ENCODE measurements around the gene BCL2. TPM values are rescaled to one million over a fixed set of nuclear protein-coding genes. Genes with fewer than 3 reads are reported as not detected.

Gene BCL2
- total and polyA plus RNA-seq, 9 of the 15 experiments (the other 6 are each of a cell fraction or from before 2014, with no cell fraction given) = 0.10 to 1.1 (median 0.65) TPM

DNA sequence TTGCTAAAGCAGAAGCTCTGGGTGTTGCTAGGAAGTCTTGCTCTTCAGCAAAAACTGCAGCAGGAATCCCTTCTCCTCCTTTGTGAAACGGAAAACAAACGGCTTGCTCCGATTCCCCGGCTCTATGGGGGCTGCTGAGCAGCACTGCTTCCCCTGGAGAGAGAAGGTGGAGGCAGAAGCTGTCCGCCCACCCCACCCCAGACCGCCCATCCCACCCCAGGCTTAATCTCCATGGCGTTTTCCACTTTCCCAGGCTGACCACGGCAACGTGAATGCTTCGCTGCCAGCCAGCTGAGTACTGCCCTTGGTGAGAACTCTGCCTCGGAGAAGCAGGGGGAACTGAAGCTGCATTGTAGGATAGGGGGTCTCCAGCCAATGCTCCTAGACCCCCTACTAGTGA lies 139.2 kb downstream of the BCL2 start:
- Histone ChIP-seq H3K4me3 (no peak overlapping the region), H3K36me3 (ENCODE audit: control insufficient read depth, insufficient read depth, low read length) (no peaks in the 10 kb centered on the region), H3K27ac (ENCODE audit: extremely low read depth, low read depth, low read length) (no peak overlapping the region), H3K4me2 (ENCODE audit: insufficient read depth, low read length) (no peak overlapping the region), H3K79me2 (ENCODE audit: control insufficient read depth, insufficient read depth, low read length) (no peaks in the 10 kb centered on the region), H3K9ac (ENCODE audit: insufficient read depth in 1 of 2, low read depth in 2 of 2, low read length in 2 of 2) (no peak overlapping the region), H3K4me1 (replicated peaks in 1 of 2; ENCODE audit: control insufficient read depth in 2 of 2, insufficient read depth in 2 of 2, low read length in 2 of 2) (no peaks in the 10 kb centered on the region; a peak in 1 of 5 replicates), H3K9me3 (replicated peaks; ENCODE audit: control insufficient read depth, insufficient read depth, low read depth, low read length) (no peaks in the 10 kb centered on the region), H3K9me1 (ENCODE audit: control insufficient read depth, insufficient read depth, low read length) (no peaks in the 10 kb centered on the region), H4K20me1 (replicated peaks; ENCODE audit: control insufficient read depth, insufficient read depth, low read length) (no peaks in the 10 kb centered on the region), H3K27me3 (ENCODE audit: control insufficient read depth in 2 of 2, insufficient read depth in 2 of 2, low read length in 2 of 2) (peaks cover 0 to 17% of the 10 kb centered on the region in 2 experiments; a peak in 2 of 5 replicates), H2AFZ (ENCODE audit: low read depth, low read length) (no peak overlapping the region)
- in situ Hi-C loops (cut with MboI) = loop anchor here (10.0 kb wide), 1 partner anchor 166 kb away; no protein-coding TSS in a partner anchor
- no TSS peak for BruUV-seq (replicated peaks)
- POLR2A ChIA-PET = no interaction called here
- intact Hi-C loops (cut with micrococcal nuclease) = no loop called here
- 5% methylated on average over 7 of the region's 11 CpGs for WGBS (ENCODE audit: insufficient coverage, low coverage, missing lambda C conversion rate)
- ATAC-seq = no peak
- no peak for DNase-seq (ENCODE audit: extremely low read depth in 1 of 4, low spot score in 3 of 4)
- CTCF ChIA-PET (ENCODE audit: low intra/inter-chr PET ratio) = no interaction called here
- no peak for FAIRE-seq
- TF ChIP-seq ETV1 (tag; conservative IDR thresholded peaks at IDR 0.05; ENCODE audit: low read depth) = no peak
- TF ChIP-seq NFE2 (IDR thresholded peaks at IDR 0.05; ENCODE audit: low read depth) = no peak
- TF ChIP-seq ZBTB40 (IDR thresholded peaks at IDR 0.05) = no peak
- no peak for TF ChIP-seq ZBTB40 (CRISPR knock-in tag; IDR thresholded peaks at IDR 0.05)
- TF ChIP-seq ZNF165 (CRISPR knock-in tag; IDR thresholded peaks at IDR 0.05; ENCODE audit: borderline replicate concordance) = no peak
- TF ChIP-seq ZFPM2 (CRISPR knock-in tag; IDR thresholded peaks at IDR 0.05) = no peak
- no peak for TF ChIP-seq BRF2 (IDR thresholded peaks at IDR 0.05; ENCODE audit: borderline replicate concordance, insufficient read depth, insufficient read length)
- TF ChIP-seq PYGO2 (tag; IDR thresholded peaks at IDR 0.05) = no peak
- TF ChIP-seq ZNF263 (CRISPR knock-in tag; IDR thresholded peaks at IDR 0.05; ENCODE audit: borderline replicate concordance) = no peak
- TF ChIP-seq FOXP1 (CRISPR knock-in tag; IDR thresholded peaks at IDR 0.05) = no peak
- no peak for TF ChIP-seq SIX5 (IDR thresholded peaks at IDR 0.05; ENCODE audit: borderline replicate concordance in 1 of 2, insufficient read depth in 1 of 2, low read depth in 1 of 2, low read length in 2 of 2)
- no peak for TF ChIP-seq BRCA1 (IDR thresholded peaks at IDR 0.05)
- no peak for TF ChIP-seq BRCA1 (CRISPR knock-in tag; IDR thresholded peaks at IDR 0.05)

Data from K562 (cell line).